ENCODE data around the gene DNAH2. TPM values are rescaled to one million over a fixed set of nuclear protein-coding genes. Genes with fewer than 3 reads are reported as not detected.

DNAH2 gene
- total and polyA plus RNA-seq, 2 of the 13 experiments (the other 11 are each of a cell fraction or from before 2014, with no cell fraction given) = not detected

- TF ChIP-seq GPBP1L1 (CRISPR knock-in tag; IDR thresholded peaks at IDR 0.05) (no peak), POGZ (CRISPR knock-in tag; IDR thresholded peaks at IDR 0.05) (no peak), NR0B2 (CRISPR knock-in tag; IDR thresholded peaks at IDR 0.05) (no peak), PBX2 (CRISPR knock-in tag; IDR thresholded peaks at IDR 0.05) (no peak), GATAD1 (CRISPR knock-in tag; IDR thresholded peaks at IDR 0.05) (peak; percentile 42; the same call in 1 of the 2 replicates), NCOA5 (CRISPR knock-in tag; IDR thresholded peaks at IDR 0.05) (no peak), NFRKB (IDR thresholded peaks at IDR 0.05) (no peak), HMG20A (CRISPR knock-in tag; IDR thresholded peaks at IDR 0.05; ENCODE audit: borderline replicate concordance) (no peak), EZH2 (conservative IDR thresholded peaks at IDR 0.05; ENCODE audit: low read depth, low read length) (no peak), TEAD3 (CRISPR knock-in tag; optimal IDR thresholded peaks at IDR 0.05; ENCODE audit: borderline replicate concordance) (no peak), JDP2 (CRISPR knock-in tag; IDR thresholded peaks at IDR 0.05; ENCODE audit: borderline replicate concordance) (no peak), ZFY (CRISPR knock-in tag; IDR thresholded peaks at IDR 0.05) (peak; percentile 53), ZNF225 (CRISPR knock-in tag; IDR thresholded peaks at IDR 0.05) (no peak; the same call in 1 of the 2 replicates), ZNF17 (CRISPR knock-in tag; IDR thresholded peaks at IDR 0.05) (no peak), RELA (CRISPR knock-in tag; IDR thresholded peaks at IDR 0.05) (no peak), ZNF577 (CRISPR knock-in tag; IDR thresholded peaks at IDR 0.05; ENCODE audit: borderline replicate concordance, low read depth) (no peak), ZFP1 (CRISPR knock-in tag; IDR thresholded peaks at IDR 0.05) (no peak), ZNF609 (CRISPR knock-in tag; IDR thresholded peaks at IDR 0.05; ENCODE audit: borderline replicate concordance) (peak; percentile 31; the same call in 1 of the 2 replicates), ZNF710 (CRISPR knock-in tag; IDR thresholded peaks at IDR 0.05; ENCODE audit: borderline replicate concordance) (no peak), PHF5A (CRISPR knock-in tag; IDR thresholded peaks at IDR 0.05; ENCODE audit: low read depth, unreplicated experiment) (peak; percentile 50), GZF1 (CRISPR knock-in tag; IDR thresholded peaks at IDR 0.05) (no peak), NCOA1 (CRISPR knock-in tag; IDR thresholded peaks at IDR 0.05) (no peak), RCOR2 (CRISPR knock-in tag; IDR thresholded peaks at IDR 0.05) (no peak)
Observed at GRCh38 chr17:7841915-7842379, 124.4 kb downstream of the DNAH2 start (continued).
